Measurements from ENCODE around the gene GYS1.

GYS1 gene

DNA sequence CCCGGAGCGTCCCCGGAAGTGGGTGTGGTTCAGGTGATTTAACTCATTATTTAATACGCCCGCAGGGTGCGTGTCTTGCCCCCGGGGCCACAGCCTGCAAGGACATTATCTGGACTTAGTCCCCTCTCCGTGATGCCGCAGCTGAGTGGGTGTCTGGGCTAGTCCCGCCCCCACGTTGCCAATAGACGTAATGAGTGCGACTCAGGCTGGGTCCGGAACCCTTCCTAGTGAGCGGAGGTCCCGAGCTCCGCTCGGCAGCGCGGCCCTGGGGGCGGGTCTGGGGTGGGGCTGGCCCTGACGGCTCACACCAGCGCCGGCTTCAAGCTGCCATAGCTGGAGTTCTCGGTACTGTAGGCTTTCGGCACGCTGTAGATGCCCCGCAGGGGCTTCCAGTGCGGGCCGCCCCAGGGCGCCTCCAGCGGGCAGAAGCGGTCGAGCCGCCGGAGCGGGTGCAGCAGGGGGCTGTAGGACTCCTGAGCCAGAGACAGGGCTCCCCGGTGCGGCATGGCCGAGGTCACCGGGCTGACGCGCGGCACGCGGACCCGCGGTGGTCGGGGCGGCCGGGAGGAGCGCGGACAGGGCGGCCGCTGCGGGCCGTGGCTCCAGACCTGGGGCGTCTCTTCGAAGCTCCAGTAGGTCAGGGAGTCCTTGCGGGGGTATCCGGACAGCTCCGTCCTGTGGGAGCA, 24.7 kb upstream of the GYS1 start:
- peak; percentile 83 for DNase-seq (ENCODE audit: low read depth)

DNA sequence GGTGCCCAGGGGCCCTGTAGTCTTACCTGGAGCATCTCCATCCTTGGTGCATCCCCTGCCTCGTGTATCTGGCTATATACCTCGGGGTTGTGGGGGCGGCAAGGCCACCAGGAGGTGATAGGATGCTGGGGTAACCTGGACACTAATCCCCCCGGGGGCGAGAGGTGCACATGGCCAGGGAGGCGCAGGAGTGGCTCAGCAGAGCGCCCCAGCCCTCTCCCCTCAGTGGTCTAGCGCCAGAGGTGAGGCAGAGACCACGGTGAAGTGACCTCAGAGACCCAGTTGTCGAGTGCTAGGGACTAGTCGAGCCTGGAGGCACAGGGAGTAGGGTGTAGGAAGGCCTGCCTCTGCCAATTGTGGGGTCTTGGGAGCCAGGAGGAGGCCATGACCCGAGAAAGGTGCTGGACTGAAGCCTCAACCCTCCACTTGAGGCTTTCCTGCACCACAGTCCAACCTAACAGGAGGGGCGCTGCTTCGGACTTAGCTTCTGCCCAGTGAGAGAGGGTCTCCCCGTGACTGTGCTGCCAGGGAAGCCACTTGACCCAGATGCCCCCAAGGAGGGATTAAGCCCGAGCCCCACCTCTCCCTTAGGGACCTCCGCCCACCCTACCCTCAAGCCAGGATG, 24.0 kb upstream of the GYS1 start, which contains the start of gene LHB:
Gene LHB, minus strand, starts transcription at position 51 of the 625 bp plus-strand sequence. Its CDS starts 10 bp downstream, at position 41.
- DNase-seq (ENCODE audit: low read depth) = no peak

- DNase-seq (ENCODE audit: low read depth) = no peak
Observed at GRCh38 chr19:49016067-49016839, 23.1 kb upstream of the GYS1 start.

GRCh38 chr19:49014870-49015255, 21.8 kb upstream of the GYS1 start:
- no peak for DNase-seq (ENCODE audit: low read depth)

- peak; percentile 74 for DNase-seq (ENCODE audit: low read depth)
Observed at GRCh38 chr19:49014123-49014869, 21.2 kb upstream of the GYS1 start.

- no peak for DNase-seq (ENCODE audit: low read depth)
Observed at GRCh38 chr19:49011194-49011593, 18.1 kb upstream of the GYS1 start.

DNA sequence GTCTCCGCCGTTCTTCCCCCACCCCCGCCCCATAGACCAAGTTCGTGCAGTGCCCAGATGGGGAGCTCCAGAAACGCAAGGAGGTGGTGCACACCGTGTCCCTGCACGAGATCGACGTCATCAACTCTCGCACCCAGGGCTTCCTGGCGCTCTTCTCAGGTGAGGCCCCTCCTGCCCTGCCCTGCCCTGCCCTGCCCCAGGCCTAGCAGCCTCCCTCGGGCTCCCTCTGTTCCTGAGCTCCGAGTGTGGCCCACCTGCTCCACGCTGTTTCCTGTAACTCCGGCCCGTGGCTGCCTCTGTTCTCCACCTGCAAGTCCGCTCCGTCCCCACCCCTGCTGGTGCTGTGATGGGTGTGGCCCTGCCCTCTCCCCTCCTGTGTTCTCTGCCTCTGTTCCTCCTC, 17.3 kb upstream of the GYS1 start:
- no peak for DNase-seq (ENCODE audit: low read depth)

DNA sequence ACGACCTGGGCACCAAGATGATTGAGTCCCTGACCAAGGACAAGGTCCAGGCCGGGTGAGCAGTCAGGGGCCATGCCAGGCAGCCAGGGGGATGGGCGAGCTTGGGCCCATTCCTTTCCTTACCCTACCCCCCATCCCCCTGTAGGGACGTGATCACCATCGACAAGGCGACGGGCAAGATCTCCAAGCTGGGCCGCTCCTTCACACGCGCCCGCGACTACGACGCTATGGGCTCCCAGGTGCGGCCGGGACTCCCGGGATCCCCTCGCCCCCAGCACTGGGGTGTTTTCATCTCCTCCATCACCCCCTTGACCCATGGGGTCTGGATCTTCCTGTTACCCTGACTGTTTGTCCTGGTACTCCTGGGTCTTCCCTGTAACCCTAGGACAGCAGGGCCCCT, 16.7 kb upstream of the GYS1 start:
- DNase-seq (ENCODE audit: low read depth) = no peak

GRCh38 chr19:49006905-49007304, 13.8 kb upstream of the GYS1 start:
- DNase-seq (ENCODE audit: low read depth) = no peak

- DNase-seq (ENCODE audit: low read depth) = no peak
Observed at GRCh38 chr19:49004964-49005614, 12.0 kb upstream of the GYS1 start.

DNA sequence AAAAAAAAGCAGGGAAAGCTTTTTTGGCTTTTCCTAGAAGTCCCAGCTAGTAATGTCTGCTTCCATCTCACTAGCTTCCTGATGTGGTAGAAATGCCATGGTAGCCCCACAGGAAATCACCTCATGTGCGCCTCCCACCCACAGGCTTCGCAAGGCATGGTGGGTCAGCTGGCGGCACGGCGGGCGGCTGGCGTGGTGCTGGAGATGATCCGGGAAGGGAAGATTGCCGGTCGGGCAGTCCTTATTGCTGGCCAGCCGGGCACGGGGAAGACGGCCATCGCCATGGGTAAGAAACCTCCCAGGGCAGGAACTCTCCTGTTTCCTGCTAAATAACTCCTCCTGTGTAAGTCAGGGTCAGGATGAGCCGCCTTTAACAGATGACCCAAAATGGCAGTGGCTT, 11.0 kb upstream of the GYS1 start:
- DNase-seq (ENCODE audit: low read depth) = no peak

DNA sequence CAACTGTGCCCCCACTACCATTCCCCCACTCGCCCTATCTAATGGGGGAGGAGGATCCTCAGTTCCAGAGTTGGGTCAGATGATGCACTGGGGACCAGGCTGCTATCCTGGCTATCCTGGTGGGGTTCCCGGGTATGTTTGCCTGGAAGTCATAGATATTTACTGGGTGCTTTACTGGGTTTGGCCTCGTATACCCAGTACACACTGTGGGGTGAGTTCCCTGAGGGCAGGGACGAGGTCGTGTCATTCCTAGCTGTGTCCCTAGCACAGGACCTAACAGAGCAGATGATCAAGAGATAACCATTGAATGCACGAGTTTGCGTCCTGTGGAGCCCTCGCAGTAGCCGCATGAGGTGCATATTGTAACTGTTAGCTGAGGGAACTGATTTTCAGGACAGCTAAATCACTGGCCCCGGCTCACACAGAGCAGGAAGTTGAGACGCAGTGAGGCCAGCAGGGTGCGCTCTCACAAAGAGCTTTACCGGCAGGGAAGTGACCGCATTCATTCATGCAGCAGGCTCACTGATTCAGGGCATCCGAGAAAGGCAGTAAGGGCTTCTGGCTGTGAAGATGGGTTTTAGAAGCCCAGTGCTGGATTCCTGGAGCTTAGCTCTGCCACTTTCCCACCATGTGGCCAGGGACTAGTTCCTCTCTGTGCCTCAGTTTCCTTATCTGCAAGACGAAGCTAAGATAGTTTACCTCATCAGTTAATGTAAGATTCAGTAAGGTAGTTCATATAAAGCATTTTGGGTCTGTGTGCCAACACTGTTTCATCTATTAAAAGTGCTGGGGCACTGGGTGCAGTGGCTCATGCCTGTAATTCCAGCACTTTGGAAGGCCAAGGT, 6.6 kb upstream of the GYS1 start:
- peak; percentile 81 for DNase-seq (ENCODE audit: low read depth)

GRCh38 chr19:48997972-48998371, 4.9 kb upstream of the GYS1 start:
- peak; percentile 83 for DNase-seq (ENCODE audit: low read depth)

GRCh38 chr19:48994035-48994386, 902 bp upstream of the GYS1 start:
- peak; percentile 35 for DNase-seq (ENCODE audit: low read depth)

- DNase-seq (ENCODE audit: low read depth) = no peak
Observed at GRCh38 chr19:48992581-48993174, 431 bp downstream of the GYS1 start.

DNA sequence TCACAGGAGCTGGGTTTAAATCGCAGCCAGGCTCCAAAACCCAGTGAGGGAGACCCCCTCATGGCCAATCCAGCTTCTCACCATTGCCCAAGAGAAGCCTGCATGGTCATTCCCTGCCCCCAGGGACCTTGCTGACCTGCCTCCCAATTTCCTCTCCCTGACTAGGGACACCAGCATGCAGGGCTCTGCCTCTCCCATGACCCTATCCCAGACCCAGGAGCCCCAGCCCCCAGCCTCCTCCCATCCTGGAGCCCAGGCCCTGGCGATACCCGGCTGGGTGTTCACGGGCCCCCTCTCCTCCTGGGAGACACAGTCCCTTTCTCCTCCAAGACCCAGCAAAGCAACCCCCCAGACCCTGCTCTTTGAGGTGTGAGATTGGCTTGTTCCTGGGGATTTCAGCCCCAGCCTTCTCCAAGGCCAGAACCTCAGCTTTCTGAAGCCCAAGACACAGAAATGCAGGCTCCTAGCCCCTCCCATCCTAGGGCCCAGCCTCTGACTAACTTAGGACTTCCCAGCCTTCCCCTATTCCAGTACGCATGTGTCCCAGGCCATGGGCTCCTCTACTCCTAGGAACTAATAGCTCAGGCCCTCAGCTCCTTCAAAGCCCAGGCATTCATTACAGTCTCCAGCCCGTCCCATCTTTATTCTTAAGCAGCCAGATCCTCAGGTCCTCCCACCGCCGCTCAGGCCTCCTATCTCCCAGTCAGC, 1.1 kb downstream of the GYS1 start:
- peak; percentile 91 for DNase-seq (ENCODE audit: low read depth)

DNA sequence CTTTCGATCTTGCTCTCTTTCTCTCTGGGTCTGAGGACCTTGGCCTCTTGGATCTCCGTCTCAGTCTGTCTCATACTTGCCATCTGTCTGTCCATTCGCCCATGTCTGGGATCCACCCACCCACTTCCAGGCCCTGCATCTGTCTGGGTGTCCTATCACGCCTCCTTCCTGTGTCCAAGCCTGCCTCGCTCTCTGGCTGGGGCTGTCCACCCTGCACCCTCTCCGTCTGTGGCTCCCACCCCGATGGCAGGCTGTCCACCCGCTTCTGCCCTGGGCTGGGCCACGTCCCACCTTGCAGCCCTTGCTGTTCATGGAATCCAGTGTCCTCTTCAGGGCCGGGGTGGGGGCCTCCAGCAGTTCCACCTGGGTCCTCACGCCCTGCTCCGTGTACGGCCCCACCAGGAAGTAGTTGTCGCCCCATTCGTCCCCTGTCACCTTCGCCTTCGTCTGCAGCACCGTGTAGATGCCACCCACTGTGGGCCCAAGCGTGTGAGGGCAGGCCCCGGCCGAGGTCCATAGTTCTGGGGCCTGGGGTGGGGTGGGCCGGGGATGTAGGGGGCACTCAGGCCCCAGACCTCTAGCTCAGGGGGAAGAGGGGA, 2.0 kb downstream of the GYS1 start:
- no peak for DNase-seq (ENCODE audit: low read depth)

DNA sequence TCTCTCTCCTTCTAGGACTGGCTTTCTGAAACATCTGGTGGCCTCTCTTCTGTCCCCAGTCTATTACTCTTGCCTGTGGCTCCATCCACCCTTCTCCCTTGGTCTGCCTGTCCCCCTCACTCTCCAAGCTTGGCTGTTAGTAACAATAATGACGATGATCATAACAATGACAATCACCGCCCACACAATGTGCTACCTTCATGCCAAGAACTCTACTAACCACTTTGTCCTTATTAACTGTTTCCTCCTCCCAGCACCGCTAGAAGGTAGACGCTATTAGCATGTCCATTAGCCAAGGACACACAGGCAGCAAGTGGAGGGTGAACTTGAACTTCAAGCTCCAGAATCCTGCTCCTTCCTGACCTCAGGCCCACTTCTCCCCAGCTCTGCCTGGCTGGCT, 2.7 kb downstream of the GYS1 start:
- no peak for DNase-seq (ENCODE audit: low read depth)

- no peak for DNase-seq (ENCODE audit: low read depth)
Observed at GRCh38 chr19:48989701-48990291, 3.3 kb downstream of the GYS1 start.

Data from ELR (cell line).